Mesenchymal stem cell (in vitro differentiated cells and primary cell): ENCODE data around the gene SRC.

ENCODE experiments used
- DNase-seq: peaks from one replicate; pipeline ENCODE4 v3.0.0-alpha.2; 2013
- H2AFZ ChIP-seq: one replicate; pipeline ENCODE4 v1.6.1; 2013; ENCODE audit warnings: low read depth, mild to moderate bottlenecking, control low read depth, inconsistent platforms, low read length, moderate library complexity
- H2AK5ac ChIP-seq: 2 replicates; pipeline ENCODE4 v1.6.1; 2013; ENCODE audit warnings: low read length, moderate library complexity, mild to moderate bottlenecking, inconsistent platforms; ENCODE audit not compliant: severe bottlenecking
- H2BK120ac ChIP-seq: one replicate; pipeline ENCODE4 v1.6.1; 2013; ENCODE audit warnings: low read depth, mild to moderate bottlenecking, inconsistent platforms, low read length, moderate library complexity
- H2BK12ac ChIP-seq, 2 experiments: one replicate each; pipeline ENCODE4 v1.6.1; 2013; ENCODE audit warnings: inconsistent platforms in 2 of 2, low read length in 2 of 2, mild to moderate bottlenecking in 2 of 2, moderate library complexity in 2 of 2, control low read depth in 1 of 2
- H2BK15ac ChIP-seq: one replicate; pipeline ENCODE4 v1.6.1; 2013; ENCODE audit warnings: mild to moderate bottlenecking, low read depth, inconsistent platforms; ENCODE audit not compliant: poor library complexity, severe bottlenecking
- H2BK5ac ChIP-seq: 2 replicates; pipeline ENCODE4 v1.6.1; 2013; ENCODE audit warnings: low read depth, mild to moderate bottlenecking, low read length, control low read depth, inconsistent platforms; ENCODE audit not compliant: poor library complexity, severe bottlenecking
- H3K14ac ChIP-seq, 2 experiments: one replicate each; pipeline ENCODE4 v1.6.1; 2013; ENCODE audit warnings: inconsistent platforms in 2 of 2, low read length in 2 of 2, control low read depth in 1 of 2, mild to moderate bottlenecking in 1 of 2, moderate library complexity in 1 of 2
- H3K18ac ChIP-seq, 2 experiments: one replicate each; pipeline ENCODE4 v1.6.1; 2013; ENCODE audit warnings: inconsistent platforms in 2 of 2, low read length in 2 of 2, control low read depth in 1 of 2, low read depth in 1 of 2, mild to moderate bottlenecking in 1 of 2
- H3K23ac ChIP-seq, 2 experiments: one replicate each; pipeline ENCODE4 v1.6.1; 2013; ENCODE audit warnings: inconsistent platforms in 2 of 2, low read length in 2 of 2, mild to moderate bottlenecking in 2 of 2, moderate library complexity in 2 of 2, control low read depth in 1 of 2
- H3K27ac ChIP-seq: 2 replicates; pipeline ENCODE4 v1.5.1; 2013; ENCODE audit warnings: mild to moderate bottlenecking, moderate library complexity, low read length, control low read depth, inconsistent platforms; ENCODE audit not compliant: poor library complexity, severe bottlenecking
- H3K27me3 ChIP-seq, 2 experiments: 2 replicates each; pipeline versions ENCODE4 v1.6.1 to v1.7.0; 2013; ENCODE audit warnings: low read length in 2 of 2, mild to moderate bottlenecking in 2 of 2, moderate library complexity in 2 of 2, control low read depth in 1 of 2, inconsistent platforms in 1 of 2; ENCODE audit not compliant: control insufficient read depth in 1 of 2, insufficient read depth in 1 of 2
- H3K36me3 ChIP-seq, 2 experiments: 2 replicates each; pipeline versions ENCODE4 v1.6.1 to v1.7.0; 2013; ENCODE audit warnings: low read length in 2 of 2, control low read depth in 1 of 2, inconsistent platforms in 1 of 2, low read depth in 1 of 2, mild to moderate bottlenecking in 1 of 2; ENCODE audit not compliant: insufficient read depth in 2 of 2, control insufficient read depth in 1 of 2
- H3K4ac ChIP-seq, 2 experiments: one replicate each; pipeline ENCODE4 v1.6.1; 2013; ENCODE audit warnings: inconsistent platforms in 2 of 2, low read length in 2 of 2, mild to moderate bottlenecking in 2 of 2, moderate library complexity in 2 of 2, control low read depth in 1 of 2, low read depth in 1 of 2
- H3K4me1 ChIP-seq: 2 replicates; pipeline ENCODE4 v1.6.1; 2013; ENCODE audit warnings: low read depth, low read length, control low read depth; ENCODE audit not compliant: control insufficient read depth, insufficient read depth
- H3K4me2 ChIP-seq: 2 replicates; pipeline ENCODE4 v1.6.1; 2013; ENCODE audit warnings: low read length, mild to moderate bottlenecking, inconsistent platforms; ENCODE audit not compliant: poor library complexity, severe bottlenecking
- H3K4me3 ChIP-seq, 2 experiments: 2 replicates each; pipeline versions ENCODE4 v1.5.1 to v1.7.0; 2013; ENCODE audit warnings: low read length in 2 of 2, mild to moderate bottlenecking in 2 of 2, control low read depth in 1 of 2, low read depth in 1 of 2; ENCODE audit not compliant: insufficient read depth in 1 of 2
- H3K79me1 ChIP-seq: replicated peaks from 2 replicates; pipeline ENCODE4 v1.6.1; 2013; ENCODE audit warnings: mild to moderate bottlenecking, control low read depth, low read length, inconsistent platforms; ENCODE audit not compliant: poor library complexity, severe bottlenecking
- H3K9ac ChIP-seq: 2 replicates; pipeline ENCODE4 v1.7.0; 2013; ENCODE audit warnings: mild to moderate bottlenecking, low read length, moderate library complexity
- H3K9me3 ChIP-seq: 2 replicates; pipeline ENCODE4 v1.7.0; 2013; ENCODE audit warnings: mild to moderate bottlenecking, low read length; ENCODE audit not compliant: control insufficient read depth
- H4K8ac ChIP-seq: one replicate; pipeline ENCODE4 v1.6.1; 2013; ENCODE audit warnings: inconsistent platforms, mild to moderate bottlenecking, low read length, moderate library complexity
- H4K91ac ChIP-seq: one replicate; pipeline ENCODE4 v1.6.1; 2013; ENCODE audit warnings: mild to moderate bottlenecking, low read length, inconsistent platforms
- WGBS: methylation state at CpG from one replicate; pipeline ENCODE4 v1.1.7; 2013; ENCODE audit warnings: mixed read lengths; 5-methylcytosine and 5-hydroxymethylcytosine counted together

The SRC gene

GRCh38 chr20:37383229-37383989, 37.5 kb downstream of the SRC start:
- no peak overlapping the region for H2BK15ac ChIP-seq
- no peak overlapping the region for H2BK5ac ChIP-seq
- peaks cover 47% of the 10 kb centered on the region for H3K79me1 ChIP-seq
- H3K23ac ChIP-seq = no peak overlapping the region
- H3K27ac ChIP-seq = no peak overlapping the region
- no peak overlapping the region for H3K4me3 ChIP-seq
- H4K91ac ChIP-seq = no peak overlapping the region
- H2AK5ac ChIP-seq = no peak overlapping the region
- no peak overlapping the region for H4K8ac ChIP-seq
- H2AFZ ChIP-seq = no peak overlapping the region
- peak overlapping the region; percentile 0 to 15 for H2BK12ac ChIP-seq
- peak overlapping the region; percentile 59 for H3K9ac ChIP-seq
- H3K14ac ChIP-seq = no peak overlapping the region
- H3K4me2 ChIP-seq = no peak overlapping the region
- H2BK120ac ChIP-seq = no peak overlapping the region
- no peaks in the 10 kb centered on the region for H3K27me3 ChIP-seq
- H3K9me3 ChIP-seq = no peaks in the 10 kb centered on the region
- H3K36me3 ChIP-seq = peaks cover 29 to 63% of the 10 kb centered on the region in 2 experiments
- H3K18ac ChIP-seq = no peak overlapping the region
- DNase-seq = no peak
- peaks cover 27% of the 10 kb centered on the region for H3K4me1 ChIP-seq
- WGBS = 84% methylated on average over 22 of the region's 25 CpGs
- H3K4ac ChIP-seq = no peak overlapping the region

GRCh38 chr20:37384683-37385174, 38.8 kb downstream of the SRC start:
- H4K8ac ChIP-seq = no peak overlapping the region
- peak overlapping the region; percentile 54 for H3K4me2 ChIP-seq
- 18% methylated on average over 38 of the region's 42 CpGs for WGBS
- peaks cover 48% of the 10 kb centered on the region for H3K79me1 ChIP-seq
- no peaks in the 10 kb centered on the region for H3K9me3 ChIP-seq
- no peak overlapping the region for H2BK5ac ChIP-seq
- no peak overlapping the region for H4K91ac ChIP-seq
- H3K9ac ChIP-seq = peak overlapping the region; percentile 59
- H2BK15ac ChIP-seq = no peak overlapping the region
- no peak overlapping the region for H3K23ac ChIP-seq
- peak overlapping the region; percentile 23 for H2BK120ac ChIP-seq
- peak; percentile 46 for DNase-seq
- H3K27me3 ChIP-seq = no peaks in the 10 kb centered on the region
- peak overlapping the region in 1 of 2 experiments; percentile 51 for H3K4me3 ChIP-seq
- no peak overlapping the region for H3K14ac ChIP-seq
- H3K36me3 ChIP-seq = peaks cover 31 to 67% of the 10 kb centered on the region in 2 experiments
- H3K27ac ChIP-seq = no peak overlapping the region
- no peak overlapping the region for H3K18ac ChIP-seq
- H2BK12ac ChIP-seq = peak overlapping the region in 1 of 2 experiments; percentile 21
- H3K4me1 ChIP-seq = peaks cover 18% of the 10 kb centered on the region
- H2AK5ac ChIP-seq = no peak overlapping the region
- H3K4ac ChIP-seq = no peak overlapping the region
- H2AFZ ChIP-seq = no peak overlapping the region

- H3K9ac ChIP-seq = peak overlapping the region; percentile 34
- no peak overlapping the region for H3K27ac ChIP-seq
- H3K4me2 ChIP-seq = no peak overlapping the region
- H2BK120ac ChIP-seq = no peak overlapping the region
- H3K36me3 ChIP-seq = peaks cover 35 to 68% of the 10 kb centered on the region in 2 experiments
- H4K91ac ChIP-seq = no peak overlapping the region
- H2AK5ac ChIP-seq = no peak overlapping the region
- no peak overlapping the region for H4K8ac ChIP-seq
- H3K18ac ChIP-seq = no peak overlapping the region
- no peak overlapping the region for H2BK5ac ChIP-seq
- no peak overlapping the region for H3K14ac ChIP-seq
- peaks cover 15% of the 10 kb centered on the region for H3K4me1 ChIP-seq
- H2BK12ac ChIP-seq = peak overlapping the region in 1 of 2 experiments; percentile 21
- no peaks in the 10 kb centered on the region for H3K9me3 ChIP-seq
- H3K4ac ChIP-seq = no peak overlapping the region
- no peak overlapping the region for H3K4me3 ChIP-seq
- peaks cover 45% of the 10 kb centered on the region for H3K79me1 ChIP-seq
- H2AFZ ChIP-seq = no peak overlapping the region
- no peak overlapping the region for H2BK15ac ChIP-seq
- no peak for DNase-seq
- H3K27me3 ChIP-seq = no peaks in the 10 kb centered on the region
- no peak overlapping the region for H3K23ac ChIP-seq
- 93% methylated on average over 17 of the region's 17 CpGs for WGBS
Observed at GRCh38 chr20:37385176-37385575, 39.2 kb downstream of the SRC start.

GRCh38 chr20:37385659-37386504, 39.9 kb downstream of the SRC start:
- H3K18ac ChIP-seq = no peak overlapping the region
- no peak overlapping the region for H3K4me3 ChIP-seq
- H3K4me1 ChIP-seq = peaks cover 13% of the 10 kb centered on the region
- H3K27ac ChIP-seq = no peak overlapping the region
- H3K9me3 ChIP-seq = no peaks in the 10 kb centered on the region
- H3K14ac ChIP-seq = no peak overlapping the region
- no peaks in the 10 kb centered on the region for H3K27me3 ChIP-seq
- no peak overlapping the region for H3K9ac ChIP-seq
- no peak for DNase-seq
- no peak overlapping the region for H2BK120ac ChIP-seq
- H4K8ac ChIP-seq = peak overlapping the region; percentile 7
- 96% methylated on average over 22 of the region's 25 CpGs for WGBS
- peaks cover 38 to 73% of the 10 kb centered on the region in 2 experiments for H3K36me3 ChIP-seq
- no peak overlapping the region for H4K91ac ChIP-seq
- H2BK5ac ChIP-seq = no peak overlapping the region
- H2AK5ac ChIP-seq = no peak overlapping the region
- H3K79me1 ChIP-seq = peaks cover 43% of the 10 kb centered on the region
- no peak overlapping the region for H2BK15ac ChIP-seq
- no peak overlapping the region for H2AFZ ChIP-seq
- no peak overlapping the region for H3K4ac ChIP-seq
- no peak overlapping the region for H3K4me2 ChIP-seq
- no peak overlapping the region for H3K23ac ChIP-seq
- H2BK12ac ChIP-seq = no peak overlapping the region
